GM18907 (cell line): ENCODE results near the gene ROR2.

Experiments used
- ATAC-seq: cut with Tn5 transposase; IDR thresholded peaks from one replicate; pipeline ENCODE4 v1.9.1; 2021; ENCODE audit warnings: mild to moderate bottlenecking, moderate library complexity; ENCODE audit not compliant: unreplicated experiment

Gene ROR2

DNA sequence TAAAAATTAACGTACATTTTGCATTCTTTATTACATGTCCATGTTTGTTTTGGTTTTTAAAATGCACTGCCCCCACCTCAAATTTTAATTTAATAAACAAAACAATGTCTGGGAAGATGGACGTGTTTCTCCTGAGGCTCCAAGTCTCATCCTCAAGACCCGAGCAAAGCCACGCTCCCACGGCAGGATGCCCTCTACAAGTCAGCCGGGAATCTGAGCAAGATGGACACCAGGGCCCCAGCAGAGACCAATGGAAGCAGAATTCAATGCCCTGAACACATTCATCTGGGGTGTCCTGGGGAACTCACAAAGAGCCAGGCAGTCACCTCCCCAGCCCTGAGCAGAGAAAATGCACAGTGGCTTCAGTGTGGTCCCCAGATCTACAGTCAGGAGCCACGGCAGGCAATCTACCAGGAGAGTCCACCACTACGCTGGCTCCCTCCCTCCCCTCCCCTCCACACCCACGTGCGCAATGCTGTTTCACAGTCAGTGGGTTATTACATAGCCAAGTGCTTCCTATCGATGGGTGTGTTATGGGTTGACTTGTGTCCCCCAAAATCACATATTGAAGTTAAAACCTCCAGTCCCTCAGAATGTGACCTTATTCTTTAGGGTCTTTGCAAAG, 129.8 kb downstream of the ROR2 start:
- no peak for ATAC-seq

DNA sequence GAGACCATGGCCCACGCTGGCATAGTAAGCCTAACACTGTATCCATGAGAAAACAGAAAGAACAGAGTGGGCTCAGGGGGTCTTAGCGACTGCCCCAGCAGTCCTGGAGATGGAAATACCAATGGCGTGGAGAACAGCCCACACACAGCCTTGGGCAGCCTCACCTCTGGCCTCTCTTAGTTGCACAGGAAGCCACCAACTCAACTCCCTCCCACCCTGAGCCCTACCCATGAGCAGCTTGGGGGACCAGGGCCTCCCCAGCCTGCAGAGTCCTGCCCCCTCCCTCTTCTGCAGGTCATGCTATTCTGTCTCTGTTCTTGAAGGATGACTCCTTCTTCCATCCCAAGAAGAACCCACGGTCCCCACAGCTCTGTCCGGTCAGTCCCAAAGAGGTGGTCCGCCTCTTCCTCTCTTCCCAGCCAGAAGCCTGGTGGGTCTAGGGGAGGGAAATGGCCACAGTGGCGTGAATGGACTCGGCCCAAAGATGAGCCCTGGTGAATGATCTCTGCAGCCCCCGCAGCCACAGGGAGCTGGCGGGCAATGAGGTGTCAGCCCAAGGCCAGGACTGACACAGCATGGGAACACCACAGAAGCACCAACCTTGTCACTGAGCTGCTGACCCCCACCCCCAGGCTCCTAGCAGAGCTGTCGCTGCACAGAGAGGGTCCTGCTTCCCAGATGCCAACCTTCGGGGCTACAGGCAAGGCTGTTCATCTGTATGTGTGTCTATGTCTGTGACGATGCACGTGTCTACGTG, 131.2 kb downstream of the ROR2 start:
- ATAC-seq: no peak

DNA sequence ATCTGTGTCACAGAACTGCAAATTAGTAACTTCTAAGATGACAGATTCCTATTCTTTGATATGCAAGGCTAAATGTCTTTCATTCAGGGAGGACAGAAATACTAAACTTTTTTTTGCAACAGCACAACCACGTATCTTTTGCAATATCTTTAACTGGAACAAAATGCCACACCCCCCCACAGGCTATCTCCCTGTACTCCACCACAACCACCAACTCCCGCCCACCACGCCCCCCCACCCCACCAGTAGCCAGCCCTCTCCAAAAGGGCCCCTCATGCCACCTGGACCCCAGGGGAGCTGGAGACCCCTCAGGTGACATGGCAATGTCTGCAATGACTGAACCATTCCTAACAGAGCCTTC, 131.8 kb downstream of the ROR2 start:
- no peak for ATAC-seq

DNA sequence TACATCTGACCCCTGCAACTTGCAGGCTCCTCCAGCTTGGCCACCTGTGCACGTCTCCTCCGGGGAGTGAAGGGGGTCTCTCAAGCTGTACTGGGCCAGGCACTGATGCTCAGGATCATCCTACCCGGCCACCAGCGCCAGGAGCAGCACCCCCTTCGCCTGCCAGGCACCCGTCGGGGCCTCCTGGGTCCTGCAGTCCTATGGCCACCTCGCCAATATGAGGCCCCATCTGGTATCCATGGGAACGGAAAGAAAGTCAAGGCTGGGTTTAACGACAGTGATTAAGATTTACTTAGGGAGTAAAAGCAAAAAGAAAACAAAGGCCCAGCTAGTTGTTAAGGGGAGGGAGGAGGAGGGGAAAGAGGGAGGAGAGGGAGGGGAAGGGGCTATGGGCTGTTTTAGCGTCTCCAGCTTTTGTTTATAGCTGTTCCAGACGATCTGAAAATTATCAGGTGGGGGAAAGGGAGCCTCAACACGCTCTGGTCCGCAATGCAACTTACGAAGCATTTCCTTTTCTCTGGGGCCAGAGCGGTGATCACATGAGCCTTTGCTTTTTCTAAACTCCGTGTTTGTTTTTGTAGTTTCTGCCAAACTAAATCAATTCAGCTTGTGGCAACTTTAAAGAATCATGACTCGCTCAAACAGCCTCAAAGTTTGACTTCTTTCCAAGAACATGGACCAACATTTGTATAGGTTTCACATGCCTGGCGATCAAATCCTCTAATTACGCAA, 132.4 kb downstream of the ROR2 start:
- ATAC-seq: no peak

DNA sequence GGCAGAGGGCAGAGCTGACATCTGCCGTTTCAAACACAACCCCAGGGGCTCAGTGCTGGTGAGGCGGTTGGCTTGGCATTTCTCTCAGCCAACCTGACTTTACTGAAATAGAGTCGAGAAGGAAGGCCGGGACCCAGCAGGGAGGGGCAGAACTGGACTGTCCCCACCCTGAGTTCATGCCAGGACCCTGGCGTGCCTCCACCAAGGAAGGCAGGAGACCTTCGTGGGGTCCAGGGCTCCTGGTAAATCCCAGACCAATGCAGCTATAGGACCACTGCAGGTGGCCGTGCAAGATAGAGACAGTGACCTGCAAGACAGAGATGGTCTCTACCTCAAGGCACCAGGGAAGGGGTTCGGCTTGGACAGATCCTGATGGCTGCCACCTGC, 132.9 kb downstream of the ROR2 start:
- ATAC-seq: no peak

DNA sequence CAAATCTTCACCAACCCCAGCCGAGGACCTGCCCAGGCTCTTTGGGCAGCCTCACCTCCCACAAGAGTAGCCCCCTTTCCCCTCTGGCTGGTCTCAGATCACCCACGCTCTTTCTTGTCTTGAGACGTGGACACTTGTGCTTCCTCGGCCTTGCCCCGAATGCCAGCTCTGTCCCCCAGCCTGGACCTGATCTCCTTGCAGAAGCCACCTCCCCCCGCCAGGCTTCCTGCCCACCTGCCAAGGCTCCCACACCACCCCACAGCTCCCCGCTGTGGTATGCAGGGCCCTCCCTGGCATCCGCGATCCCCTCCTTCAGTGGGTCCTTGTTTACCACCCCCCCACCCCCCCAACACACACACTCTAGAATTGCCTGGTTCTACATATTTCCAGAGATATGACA, 133.7 kb downstream of the ROR2 start:
- no peak for ATAC-seq

DNA sequence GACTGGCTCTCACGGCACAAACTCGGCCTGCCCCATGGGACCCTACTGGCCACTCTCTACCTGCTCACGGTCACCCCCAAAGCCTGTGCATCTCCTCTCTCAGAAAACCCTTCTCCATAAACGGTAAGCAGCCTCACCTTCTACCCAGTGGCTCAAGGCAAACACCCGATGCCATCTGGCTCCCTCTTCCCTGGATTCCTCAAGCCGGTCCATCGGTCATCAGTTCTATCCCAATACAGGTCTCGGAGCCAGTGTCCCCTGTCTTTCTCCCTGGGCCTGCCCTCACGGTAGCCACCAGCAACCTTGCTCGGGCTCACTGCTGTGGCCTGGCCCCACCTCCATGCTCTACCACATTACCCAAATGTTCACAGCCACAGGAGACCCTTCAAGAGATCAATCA, 134.1 kb downstream of the ROR2 start:
- no peak for ATAC-seq

DNA sequence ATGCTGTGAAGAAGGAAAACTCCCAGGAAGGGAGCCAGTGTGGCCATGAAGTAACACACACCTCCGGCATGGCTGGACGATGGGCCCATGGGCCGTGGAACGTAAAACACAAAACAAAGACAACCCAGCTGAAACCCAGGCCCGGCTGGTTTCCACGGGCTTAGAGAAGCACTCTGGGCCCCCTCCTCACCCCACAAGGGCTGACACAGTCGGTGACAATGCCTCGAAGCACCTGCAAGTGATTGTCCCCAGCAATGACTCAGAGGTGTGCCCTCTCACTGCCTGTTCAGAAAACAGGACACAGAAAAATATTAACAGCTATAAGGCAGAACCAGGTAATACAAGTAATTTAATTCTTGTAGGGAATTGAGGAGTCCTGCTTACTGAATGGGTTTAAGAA, 135.3 kb downstream of the ROR2 start:
- ATAC-seq: no peak

DNA sequence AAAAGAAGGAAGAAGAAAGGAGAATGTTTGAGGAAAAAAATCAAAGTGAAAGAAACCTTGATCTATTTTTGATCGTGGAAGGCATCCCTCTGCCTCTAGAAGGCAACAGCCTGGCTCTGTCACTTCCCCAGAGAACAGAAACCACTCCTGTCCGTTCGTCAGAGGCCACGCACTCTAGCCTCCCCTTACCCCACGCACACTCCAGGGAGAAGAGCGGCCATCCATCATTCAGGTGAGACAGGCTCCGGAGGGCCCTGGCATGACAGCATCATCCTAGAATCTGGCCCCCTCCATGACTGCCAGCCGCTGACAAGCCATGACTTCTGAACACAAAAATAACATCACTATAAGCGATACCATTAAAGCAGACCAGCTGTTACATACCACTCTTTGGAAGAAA, 135.8 kb downstream of the ROR2 start:
- no peak for ATAC-seq

DNA sequence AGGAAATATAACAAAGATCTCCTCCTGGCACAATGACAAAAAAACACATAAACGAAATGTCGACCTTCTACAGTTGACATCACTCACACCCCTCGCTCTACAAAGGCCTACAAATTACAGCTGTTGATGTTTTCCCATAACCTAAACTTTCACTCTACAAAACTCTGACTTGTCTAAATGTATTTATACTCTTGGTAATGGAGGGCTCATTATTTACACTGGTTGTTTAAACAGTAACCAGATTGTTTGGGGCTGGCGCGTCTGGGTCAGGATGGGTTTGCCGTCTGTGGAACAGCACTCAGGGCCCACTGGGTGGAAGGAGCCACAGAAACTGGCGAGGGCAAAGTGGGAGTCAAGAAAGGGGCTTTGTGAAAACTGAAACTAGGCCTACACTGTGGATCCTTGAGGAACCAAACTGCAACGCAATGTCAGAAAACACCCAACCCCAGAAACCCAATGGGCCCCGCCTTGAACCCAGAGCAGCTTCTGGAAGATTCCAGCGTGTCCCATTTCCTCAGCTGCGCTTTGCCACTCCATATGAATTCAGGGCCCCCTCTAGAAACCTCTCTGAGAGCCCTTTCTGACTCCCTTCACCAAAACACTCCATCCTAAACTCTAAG, 136.7 kb downstream of the ROR2 start:
- no peak for ATAC-seq

DNA sequence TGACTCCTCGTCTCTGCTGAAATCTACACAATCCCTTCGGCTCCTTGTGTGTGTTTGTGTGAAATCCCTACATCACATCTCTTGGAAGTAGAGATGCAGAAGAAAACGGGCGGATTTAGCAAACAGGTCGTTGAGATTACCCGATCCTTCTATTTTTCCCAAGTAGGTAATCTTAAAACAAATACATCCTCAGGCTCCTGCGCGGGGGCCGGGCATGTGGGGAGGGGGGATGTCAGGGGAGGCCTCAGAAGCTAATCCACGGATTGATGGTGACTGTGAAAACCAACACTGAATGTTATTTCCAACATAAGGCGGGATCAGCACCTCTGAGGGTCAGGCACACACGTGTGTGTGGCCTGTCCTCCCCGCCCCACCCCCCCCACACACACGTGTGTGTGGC, 137.8 kb downstream of the ROR2 start:
- no peak for ATAC-seq

DNA sequence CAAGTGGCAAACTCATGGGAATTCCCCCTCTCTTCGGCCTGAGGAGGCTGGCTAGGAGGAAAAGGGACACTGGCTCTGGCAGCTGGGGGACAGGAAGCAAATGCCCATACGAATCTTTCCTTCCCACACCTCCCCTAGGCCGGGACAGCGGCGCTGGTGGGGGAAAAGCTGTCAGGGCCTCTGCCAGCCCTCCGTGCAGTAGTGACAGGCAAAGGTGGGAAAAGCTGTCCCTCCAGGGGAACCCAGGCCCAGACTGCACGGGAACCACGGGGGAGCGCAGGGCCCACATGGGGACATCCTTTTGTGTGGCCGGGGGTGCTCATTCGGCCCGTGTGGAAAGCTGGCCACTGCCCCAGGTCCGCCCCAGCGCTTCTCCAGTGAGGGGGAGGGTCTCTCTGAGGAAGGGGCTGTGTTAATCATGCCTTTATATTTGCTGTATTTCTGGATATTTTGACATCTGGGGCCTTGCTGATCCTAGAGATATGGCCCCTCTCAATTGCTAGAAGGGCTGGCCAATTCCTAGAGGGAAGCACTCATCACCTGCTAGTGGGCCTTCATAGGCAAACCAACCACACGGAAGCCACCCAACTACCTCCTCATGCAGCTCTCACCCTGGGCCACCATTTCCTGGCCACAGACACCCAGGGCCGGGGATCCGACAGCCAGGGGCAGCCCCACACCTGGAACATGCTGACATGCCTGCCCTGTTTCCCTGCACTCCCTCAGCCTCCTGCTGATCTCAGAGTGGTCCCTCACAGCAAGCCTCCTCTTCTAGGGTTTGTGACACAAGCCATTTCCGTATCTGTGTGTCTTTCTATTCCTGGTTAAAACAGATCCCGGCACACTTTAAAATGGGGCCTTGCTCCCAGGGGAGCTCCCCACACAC, 138.8 kb downstream of the ROR2 start:
- no peak for ATAC-seq

DNA sequence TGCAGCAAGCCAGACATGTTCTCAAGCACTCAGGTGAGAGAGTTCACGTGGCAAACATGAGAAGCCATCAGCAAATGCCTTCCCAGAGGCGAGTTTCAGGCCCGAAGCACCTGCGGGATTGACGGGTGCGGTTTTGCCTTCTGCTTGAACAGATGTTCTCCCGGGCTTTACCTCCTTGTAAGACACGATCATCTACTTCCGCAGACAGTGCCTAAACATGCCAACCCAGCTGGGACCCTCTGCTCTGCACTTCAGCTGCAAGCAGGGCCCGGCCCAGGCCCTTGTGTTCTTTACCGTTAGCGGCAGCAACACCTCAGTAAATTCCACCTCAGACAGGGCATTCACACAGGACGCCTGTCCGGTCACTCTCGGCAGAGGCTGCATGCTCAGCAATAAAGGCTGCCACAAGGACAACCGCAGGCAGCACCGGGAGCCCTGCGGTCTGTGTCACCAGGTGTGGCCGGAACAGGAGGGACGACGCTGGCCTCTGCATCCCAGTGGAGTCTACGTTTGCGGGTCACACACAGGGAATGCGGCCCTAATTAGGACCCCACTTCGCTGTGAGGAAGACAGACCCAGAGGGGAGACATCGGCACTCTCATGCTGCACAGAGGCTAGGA, 139.6 kb downstream of the ROR2 start:
- ATAC-seq: no peak

DNA sequence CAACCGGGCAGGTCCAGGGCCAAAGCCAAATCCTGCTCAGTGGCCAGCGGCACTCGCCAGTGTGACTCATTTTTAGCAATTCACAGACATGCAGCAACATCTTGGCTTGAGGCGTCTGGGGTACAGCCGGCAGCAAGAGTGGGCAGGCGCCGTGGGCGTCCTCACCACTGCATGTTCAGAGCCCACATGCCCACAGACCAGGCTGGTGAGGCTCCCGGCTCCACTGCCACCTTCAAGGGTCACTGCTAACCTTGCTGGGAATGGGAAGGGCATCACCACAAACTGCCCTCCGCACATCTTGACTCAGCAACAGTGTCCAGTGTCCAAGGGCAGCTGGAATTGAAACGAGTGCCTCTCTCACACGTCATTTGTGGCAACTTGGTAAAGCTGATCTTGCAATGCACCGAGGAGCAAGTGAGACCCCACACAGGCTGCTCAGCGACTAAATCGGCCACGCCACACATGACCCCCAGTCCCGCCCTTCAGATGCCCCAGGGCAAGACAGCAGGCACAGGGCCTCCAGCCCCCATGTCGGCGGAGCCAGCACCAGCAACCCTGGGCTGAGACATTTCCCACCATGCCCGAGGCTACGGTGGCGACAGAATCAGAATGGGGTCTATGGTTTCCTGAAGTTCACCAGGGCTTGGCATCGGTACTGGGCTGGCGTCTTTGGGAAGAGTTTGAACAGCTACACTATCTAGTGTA, 140.3 kb downstream of the ROR2 start:
- ATAC-seq: no peak

DNA sequence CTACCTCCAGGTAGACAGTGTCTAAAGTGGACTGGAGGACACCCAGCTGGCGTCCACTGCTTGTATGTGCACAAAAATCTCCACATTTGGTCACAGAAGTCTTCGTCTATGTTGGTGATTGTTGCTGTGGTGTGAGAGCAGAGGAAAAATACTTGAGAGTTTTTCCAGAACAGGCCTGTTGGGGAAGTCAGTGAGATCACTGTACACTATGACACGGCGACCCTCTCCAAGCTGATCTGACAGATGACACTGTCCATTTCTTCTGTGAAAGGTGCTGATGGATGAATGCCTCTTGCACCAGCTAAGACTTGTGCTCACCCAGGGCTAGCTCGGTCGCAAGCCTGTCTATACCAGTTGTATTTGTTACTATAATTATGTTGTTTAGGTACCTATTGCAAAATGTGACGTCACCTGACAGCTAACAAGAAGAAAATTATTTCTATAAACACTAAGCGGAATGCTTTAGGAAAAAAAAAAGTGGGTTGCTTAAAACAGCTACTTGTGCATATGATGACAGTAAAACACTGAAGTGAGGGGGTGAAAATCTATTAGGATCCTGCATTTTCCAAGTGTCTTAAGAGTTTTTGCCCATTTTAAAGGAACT, 142.3 kb downstream of the ROR2 start:
- no peak for ATAC-seq

DNA sequence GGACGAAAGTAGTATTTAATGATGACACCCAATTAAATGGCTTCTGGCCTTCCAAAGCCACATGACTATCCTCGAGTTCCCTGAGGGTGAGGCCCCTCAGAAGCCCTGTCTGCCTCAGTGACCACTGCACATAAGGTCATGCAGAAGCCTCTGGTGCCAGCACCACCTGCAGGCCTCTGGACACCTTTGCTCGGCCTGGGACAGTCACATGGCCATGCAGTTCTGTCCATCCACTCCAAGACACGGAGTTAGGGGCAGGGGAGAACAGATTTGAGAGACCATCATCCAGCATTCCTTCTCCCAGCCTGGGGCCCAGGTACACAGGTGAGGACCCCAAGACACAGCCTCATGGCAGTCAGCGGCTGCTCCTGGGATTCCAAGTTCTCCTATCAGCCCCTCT, 145.0 kb downstream of the ROR2 start:
- ATAC-seq: no peak

DNA sequence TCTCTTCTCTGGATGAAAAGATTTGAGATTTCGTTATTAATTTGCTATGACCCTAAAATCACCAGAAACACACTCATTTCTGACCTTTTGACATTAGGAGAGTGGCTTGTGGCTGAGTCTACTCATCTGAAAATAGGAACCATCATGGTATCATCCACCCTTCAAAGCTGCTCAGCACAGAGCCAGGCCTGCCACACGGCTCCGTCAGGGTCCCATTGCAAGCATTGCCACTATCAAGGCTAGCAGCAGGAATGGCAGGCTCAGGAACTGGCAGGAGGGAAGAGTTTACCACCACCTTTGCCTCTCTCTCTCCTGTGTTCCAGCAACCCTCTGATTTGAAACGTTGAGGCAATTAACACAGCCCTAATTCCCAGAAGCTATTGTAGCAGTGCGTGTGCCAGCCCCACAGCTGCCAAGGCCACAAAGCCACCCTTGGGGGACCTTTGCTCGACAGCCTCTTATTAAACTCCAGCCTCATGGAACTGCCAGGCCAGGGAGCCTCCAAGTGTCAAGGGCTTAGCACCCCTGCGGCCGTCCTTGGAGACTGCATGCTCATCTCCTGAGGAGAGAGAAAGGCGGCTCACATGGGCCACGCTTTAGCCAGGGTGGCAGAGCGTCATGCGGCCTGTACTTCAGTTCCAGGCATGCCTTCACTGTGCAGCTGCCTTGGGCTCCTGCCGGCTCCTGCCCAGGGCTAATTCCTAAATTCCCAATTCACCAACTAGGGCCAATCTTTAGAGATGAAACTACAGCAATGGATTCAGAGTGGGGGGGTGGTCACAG, 145.9 kb downstream of the ROR2 start:
- no peak for ATAC-seq

DNA sequence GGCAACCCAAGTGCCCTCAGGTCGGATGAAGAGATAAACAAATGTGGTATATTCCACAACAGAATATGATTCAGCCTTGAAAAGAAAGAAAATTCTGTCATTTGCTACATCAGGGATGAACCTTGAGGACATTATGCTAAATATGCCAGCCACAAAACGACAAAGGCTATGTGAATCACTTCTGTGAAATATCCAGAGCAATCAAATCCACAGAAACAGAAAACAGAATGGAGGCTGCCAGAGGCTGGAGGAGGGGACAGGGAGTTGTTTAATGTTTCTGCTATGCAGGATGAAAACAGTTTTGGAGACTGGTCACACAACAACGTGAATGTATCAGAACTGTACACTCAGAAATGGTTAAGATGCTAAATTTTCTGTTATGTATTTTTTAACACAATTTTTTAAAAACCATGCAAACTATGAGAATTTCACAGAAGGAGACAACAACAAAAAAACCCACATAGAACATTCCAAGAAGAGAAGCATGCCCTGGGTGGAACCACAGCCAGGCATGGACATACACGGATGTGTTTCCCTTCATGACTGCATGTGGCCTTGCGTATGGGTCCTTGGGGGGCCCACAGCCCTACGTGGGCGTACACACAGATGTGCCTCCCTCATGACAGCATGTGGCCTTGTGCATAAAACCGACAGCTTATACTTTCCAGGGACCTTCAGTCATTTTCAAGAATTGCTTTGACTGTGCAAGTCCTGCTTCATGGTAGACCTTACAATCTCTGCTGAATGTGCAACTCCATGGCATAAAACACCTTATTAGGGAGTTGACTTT, 146.7 kb downstream of the ROR2 start:
- no peak for ATAC-seq
